ENCODE measurements around the gene MMD2.
"Not testable (repeated sequence)": the region's sequence is repeated elsewhere in the genome, so short reads cannot be mapped to it uniquely, and the experiment has no call there.

MMD2 gene

GRCh38 chr7:4893188-4893587, 65.8 kb downstream of the MMD2 start:
- not testable (repeated sequence) for DNase-seq

GRCh38 chr7:4891522-4891921, 67.5 kb downstream of the MMD2 start:
- not testable (repeated sequence) for DNase-seq

- no peak for DNase-seq
These were observed 69.3 kb downstream of the MMD2 start for GRCh38 chr7:4889682-4890081.

- DNase-seq: no peak
These were observed 70.8 kb downstream of the MMD2 start for GRCh38 chr7:4888161-4888560.

- no peak for DNase-seq
These were observed 72.3 kb downstream of the MMD2 start for GRCh38 chr7:4886671-4887070.

GRCh38 chr7:4885317-4885807, 73.6 kb downstream of the MMD2 start:
- DNase-seq: no peak

GRCh38 chr7:4884164-4884563, 74.8 kb downstream of the MMD2 start:
- no peak for DNase-seq

- DNase-seq: peak; percentile 86 to 97
These were observed 75.4 kb downstream of the MMD2 start, which contains the start of gene RADIL for GRCh38 chr7:4883372-4884144. RADIL (minus strand) TSS chr7:4883716; CDS start chr7:4878139, 5,577 bp downstream.

- no peak for DNase-seq
These were observed 76.0 kb downstream of the MMD2 start for GRCh38 chr7:4883033-4883371.

- DNase-seq: peak in 1 of 2 donors; percentile 2
These were observed 76.6 kb downstream of the MMD2 start for GRCh38 chr7:4882169-4883032.

GRCh38 chr7:4880218-4880617, 78.8 kb downstream of the MMD2 start:
- no peak for DNase-seq

- DNase-seq: no peak
These were observed 79.4 kb downstream of the MMD2 start for GRCh38 chr7:4879396-4880081.

GRCh38 chr7:4878336-4879335, 80.4 kb downstream of the MMD2 start:
- no peak for DNase-seq

- no peak for DNase-seq
These were observed 82.4 kb downstream of the MMD2 start for GRCh38 chr7:4876586-4876985.

- no peak for DNase-seq
These were observed 83.6 kb downstream of the MMD2 start for GRCh38 chr7:4875391-4875790.

GRCh38 chr7:4873071-4873944, 85.7 kb downstream of the MMD2 start:
- DNase-seq: no peak

GRCh38 chr7:4871930-4872675, 86.9 kb downstream of the MMD2 start:
- no peak for DNase-seq

GRCh38 chr7:4871056-4871680, 87.8 kb downstream of the MMD2 start:
- DNase-seq: no peak

- DNase-seq: no peak
These were observed 90.5 kb downstream of the MMD2 start for GRCh38 chr7:4868493-4868892.

All from stimulated activated CD4-positive, alpha-beta T cell treated with anti-CD3 and anti-CD28 coated beads, Interleukin-2, amount 100 ng/mL, for 24 hours (primary cell).